Dermis blood vessel endothelial cell (primary cell): ENCODE measurements around the gene SOSTDC1. TPM values are rescaled to one million over a fixed set of nuclear protein-coding genes. Genes with fewer than 3 reads are reported as not detected.
"Not testable (repeated sequence)": the region's sequence is repeated elsewhere in the genome, so short reads cannot be mapped to it uniquely, and the experiment has no call there.

Experiments
- DNase-seq: peaks from one replicate; pipeline ENCODE4 v3.0.0; 2010
- total RNA-seq: library from RNA; depleted of rRNA; stranded (reverse); fragments of >200 nt; gene quantifications from 2 replicates; pipeline ENCODE4 v1.2.3, GENCODE V29; 2014

Gene SOSTDC1
- total RNA-seq, result 0.05 and 0.17 TPM in 2 replicates

DNA sequence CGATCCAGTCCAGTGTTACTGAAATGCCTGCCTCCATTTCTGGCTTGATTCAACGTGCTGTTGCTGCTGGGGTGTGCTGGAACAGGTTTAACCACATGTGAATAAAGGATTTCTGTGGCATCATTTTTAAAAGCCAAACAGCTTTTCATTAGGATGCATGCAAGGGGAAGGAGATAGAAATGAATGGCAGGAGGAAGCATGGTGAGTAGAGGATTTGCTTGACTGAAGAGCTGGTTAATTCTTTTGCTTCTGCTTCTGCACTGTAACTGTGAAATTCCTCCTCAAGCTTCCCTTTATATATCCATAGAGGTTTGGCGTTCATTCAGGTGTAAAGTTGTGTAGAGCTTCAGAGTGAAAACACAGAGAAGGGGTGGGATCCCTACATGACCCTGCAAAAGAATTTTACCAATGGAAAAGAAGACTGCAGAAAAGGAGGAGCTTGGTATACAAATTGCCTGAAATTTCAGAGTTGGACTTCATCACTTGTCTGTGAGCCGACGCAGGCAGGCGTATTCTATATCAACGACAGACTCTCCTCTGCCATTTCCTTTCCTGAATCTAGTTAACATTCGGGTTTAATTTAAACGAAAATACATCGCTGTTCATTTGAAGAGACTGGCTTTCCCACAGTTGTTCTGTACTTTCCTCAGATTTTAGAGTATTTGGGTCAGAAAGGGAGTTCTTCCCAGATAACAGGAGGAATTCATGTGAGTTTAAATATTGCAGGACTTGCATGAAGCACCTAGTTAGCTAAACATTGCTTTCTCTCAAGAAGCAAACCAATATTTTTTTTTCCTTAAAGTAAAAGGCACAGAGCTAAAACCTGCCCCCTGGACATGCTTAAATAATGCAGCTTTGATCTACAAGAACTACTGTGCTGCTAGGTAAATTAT is at the start of gene SOSTDC1:
Gene SOSTDC1, minus strand, starts transcription at position 270 of the 893 bp plus-strand sequence. Its CDS starts 70 bp downstream, at position 200.
- peak; percentile 3 for DNase-seq

GRCh38 chr7:16514729-16515128 is 49.2 kb upstream of the SOSTDC1 start:
- DNase-seq, result no peak

GRCh38 chr7:16514271-16514670 is 48.7 kb upstream of the SOSTDC1 start:
- DNase-seq, result peak; percentile 21

DNA sequence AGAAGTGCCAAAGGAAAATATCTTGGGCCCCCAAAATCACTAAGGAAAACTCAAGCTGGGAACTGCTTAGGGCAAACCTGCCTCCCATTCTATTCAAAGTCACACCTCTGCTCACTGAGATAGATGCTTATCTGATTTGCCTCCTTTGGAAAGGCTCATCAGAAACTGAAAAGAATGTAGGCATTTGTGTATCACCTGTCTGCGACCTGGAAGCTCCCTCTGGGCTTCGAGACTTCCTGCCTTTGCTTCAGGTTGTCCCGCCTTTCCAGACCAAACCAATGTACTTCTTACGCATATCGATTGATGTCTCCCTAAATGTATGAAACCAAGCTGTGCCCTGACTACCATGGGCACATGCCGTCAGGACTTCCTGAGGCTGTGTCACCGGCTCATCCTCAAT is 46.6 kb upstream of the SOSTDC1 start:
- no peak for DNase-seq

GRCh38 chr7:16511314-16511713 is 45.8 kb upstream of the SOSTDC1 start:
- DNase-seq, result no peak

GRCh38 chr7:16509829-16510228 is 44.3 kb upstream of the SOSTDC1 start:
- no peak for DNase-seq

- DNase-seq, result not testable (repeated sequence)
Observed at GRCh38 chr7:16506422-16506821, 40.9 kb upstream of the SOSTDC1 start.

DNA sequence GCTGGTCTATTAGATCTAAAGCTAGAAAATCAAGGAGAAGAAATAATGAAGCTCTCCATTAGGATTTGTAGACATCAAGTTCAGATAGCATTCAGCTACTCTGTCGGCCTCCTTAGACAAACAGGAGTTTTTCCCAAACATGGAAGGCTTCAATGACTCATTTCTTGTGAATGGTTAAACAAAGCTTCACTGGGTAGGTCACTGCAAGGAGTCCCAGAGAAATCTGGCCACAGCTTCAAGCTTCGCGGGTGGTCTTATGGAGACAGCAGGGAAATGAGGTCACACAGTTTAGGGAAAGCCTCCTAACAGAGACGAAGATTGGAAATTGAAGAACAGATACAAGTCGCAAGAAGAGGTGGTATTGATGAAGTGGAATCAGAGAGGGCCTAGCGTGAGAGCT is 38.5 kb upstream of the SOSTDC1 start:
- no peak for DNase-seq

GRCh38 chr7:16502303-16502702 is 36.8 kb upstream of the SOSTDC1 start:
- DNase-seq, result no peak

- no peak for DNase-seq
Observed at GRCh38 chr7:16498122-16498521, 32.6 kb upstream of the SOSTDC1 start.

GRCh38 chr7:16494955-16495719 is 29.6 kb upstream of the SOSTDC1 start:
- DNase-seq, result no peak

DNA sequence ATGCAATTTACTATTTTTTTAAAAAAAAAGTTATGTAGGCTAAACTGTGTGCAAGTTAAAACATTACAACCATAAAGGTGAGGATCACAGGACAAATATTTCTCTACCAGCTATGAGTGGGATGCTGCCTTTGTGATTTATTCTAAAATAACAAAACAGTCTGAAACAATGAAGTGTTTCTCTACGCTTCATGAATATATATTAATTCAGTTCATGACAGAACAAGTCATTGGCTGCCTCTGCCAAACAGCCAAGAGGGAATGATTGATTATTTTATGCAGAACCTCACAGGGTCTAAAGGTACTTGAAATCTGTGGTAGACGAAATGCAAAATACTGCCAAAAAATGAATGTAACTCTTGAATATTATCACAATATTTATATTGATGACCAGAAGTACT is 29.0 kb upstream of the SOSTDC1 start:
- DNase-seq, result no peak

DNA sequence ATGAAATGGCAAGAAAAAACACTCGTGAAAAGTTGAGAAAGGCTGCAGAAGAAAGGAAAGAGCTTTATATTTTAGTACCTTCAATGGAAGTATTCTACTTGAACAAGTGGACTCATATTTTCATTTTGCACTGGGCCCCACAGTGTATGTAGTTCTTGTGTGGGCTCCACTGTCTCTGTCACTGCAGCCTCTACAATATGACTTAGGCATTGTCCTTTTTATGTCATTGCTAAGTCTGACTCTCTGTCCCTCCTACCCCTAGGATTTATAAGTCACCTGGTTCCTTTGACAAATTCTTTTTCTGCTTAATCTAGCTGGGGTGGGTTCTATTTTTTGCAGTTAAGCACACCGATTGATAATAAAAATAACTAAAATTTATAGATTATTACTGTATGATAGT is 27.7 kb upstream of the SOSTDC1 start:
- no peak for DNase-seq

GRCh38 chr7:16492513-16493062 is 27.1 kb upstream of the SOSTDC1 start:
- no peak for DNase-seq

- DNase-seq, result no peak
Observed at GRCh38 chr7:16491148-16491547, 25.6 kb upstream of the SOSTDC1 start.

DNA sequence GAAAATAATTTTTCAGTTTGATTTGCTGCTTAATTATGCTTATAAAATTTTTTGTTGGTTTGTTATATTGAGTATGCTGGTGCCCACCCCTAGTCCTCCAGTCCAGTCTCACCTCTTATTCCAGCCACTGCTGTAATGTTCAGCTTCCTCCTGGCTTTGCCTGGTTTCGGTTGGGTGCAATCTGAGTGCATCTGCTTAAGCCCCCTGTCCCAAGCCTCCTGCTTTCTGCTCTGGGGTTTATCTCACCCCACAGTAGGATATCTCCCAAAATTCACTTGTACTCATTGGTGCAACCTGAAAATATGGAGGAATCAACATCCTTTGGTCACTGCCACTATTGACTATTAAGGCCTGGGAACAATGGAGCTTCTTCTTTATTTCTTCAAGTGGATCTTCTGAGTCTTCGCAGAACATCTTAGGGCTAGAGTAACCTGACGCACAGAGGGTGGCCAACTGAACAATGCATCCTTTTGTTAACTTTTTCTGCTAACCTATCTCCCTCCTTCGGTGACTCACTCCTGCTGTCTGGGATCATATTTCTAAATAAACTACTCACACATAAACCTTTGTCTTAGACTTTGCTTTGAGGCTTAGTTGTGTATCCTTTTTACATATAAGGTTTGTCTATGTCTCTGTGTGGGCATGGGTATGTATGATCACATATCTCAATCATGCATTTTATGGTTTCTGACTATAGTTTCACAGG is 19.1 kb upstream of the SOSTDC1 start:
- DNase-seq, result no peak

DNA sequence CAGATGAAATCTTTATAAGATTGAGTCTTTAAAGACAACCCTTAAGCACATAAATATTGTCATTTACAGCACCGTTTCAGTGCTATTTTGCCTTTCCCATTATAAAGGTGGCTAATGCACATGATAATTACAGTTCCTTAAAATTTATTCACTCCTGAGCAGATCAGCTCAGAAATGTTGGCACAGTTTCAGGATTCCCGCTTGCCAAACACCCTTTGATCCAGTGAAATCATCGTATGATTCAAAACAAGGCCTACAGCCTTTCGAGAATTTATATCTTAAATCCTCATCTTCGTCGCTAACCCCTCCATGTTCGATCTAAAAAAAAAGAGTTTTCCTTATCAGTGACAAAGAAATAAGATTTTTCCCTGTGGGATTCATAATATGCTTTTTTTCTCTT is 14.1 kb upstream of the SOSTDC1 start:
- no peak for DNase-seq

GRCh38 chr7:16479161-16479560 is 13.6 kb upstream of the SOSTDC1 start:
- DNase-seq, result no peak

DNA sequence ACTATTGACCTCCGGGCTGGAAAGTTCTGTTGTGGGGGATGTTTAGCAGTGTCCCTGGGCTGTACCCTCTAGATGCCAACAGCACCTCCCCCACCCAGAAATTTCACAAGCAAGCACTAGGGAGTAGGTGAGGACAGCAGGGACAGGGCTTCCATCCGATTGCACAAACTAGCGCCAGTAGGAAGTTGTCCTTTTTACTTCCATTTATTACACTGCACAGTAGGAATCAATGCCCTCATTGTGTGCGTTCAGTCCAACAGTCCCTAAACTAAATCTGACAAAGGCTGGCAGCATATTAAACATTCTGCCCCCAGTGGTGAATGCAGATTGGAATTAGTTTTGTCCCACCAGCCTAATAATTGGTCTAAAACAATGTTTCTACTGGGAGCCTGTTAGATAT is 6.4 kb upstream of the SOSTDC1 start:
- no peak for DNase-seq

DNA sequence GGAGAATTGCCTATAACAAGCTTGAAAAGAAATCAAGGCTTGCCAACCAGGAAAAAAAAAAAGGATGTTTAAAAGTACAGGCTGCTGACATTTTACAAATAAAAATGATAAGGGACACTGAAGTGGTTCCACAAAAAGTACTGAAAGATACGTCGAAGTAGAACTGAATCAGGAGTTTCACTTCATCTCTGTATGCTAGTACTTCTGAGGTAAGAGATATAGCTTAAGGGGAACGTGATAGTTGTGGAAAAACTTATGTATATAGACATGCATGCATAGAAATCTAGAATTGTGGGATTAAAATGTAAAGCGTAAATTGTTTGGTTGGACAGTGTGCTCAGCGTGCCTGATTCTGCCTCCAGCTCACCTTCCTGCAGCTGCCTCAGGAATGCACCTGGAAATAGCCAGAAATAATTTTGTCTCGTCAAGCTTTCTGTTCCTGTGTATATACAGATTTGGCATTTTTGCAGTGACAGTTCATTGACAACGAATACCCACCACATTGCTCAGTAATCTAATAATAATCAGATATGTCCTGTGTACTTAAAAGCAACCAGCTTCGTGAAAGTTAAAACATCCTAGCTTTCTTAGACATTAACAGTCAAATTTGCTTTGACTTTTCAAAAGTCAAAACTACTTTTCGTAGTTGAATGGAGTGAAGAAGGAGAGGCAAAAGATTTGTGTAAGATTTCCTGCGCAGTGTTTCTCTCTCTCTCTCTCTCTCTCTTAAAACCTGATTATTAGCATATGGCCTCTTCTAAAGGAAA is 1.4 kb downstream of the SOSTDC1 start:
- DNase-seq, result no peak

- DNase-seq, result no peak
Observed at GRCh38 chr7:16463520-16463919, 2.0 kb downstream of the SOSTDC1 start.

DNA sequence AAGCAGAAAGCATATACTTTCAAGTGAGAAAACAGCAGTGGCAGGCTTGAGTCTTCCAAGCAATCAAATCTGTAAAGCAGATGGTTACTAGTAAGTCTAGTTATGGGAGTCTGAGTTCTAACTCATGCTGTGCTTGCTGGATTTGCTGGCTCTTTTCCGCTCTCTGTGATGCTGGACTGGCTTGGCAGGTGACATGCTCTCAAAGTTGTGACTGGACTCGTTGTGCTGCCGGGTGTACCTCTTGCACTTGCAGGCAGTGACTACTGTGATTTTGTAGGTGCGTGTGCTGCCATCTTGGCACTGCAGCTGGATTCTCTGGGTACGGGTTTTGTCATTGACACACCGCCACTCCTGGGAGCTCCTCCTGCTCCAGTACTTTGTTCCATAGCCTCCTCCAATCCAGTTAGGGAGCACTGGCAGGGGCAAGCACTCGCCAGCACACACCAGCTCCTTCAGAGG is 3.1 kb downstream of the SOSTDC1 start:
- no peak for DNase-seq
